PC-3 (cell line): ENCODE results near the gene DYSF. TPM values are rescaled to one million over a fixed set of nuclear protein-coding genes. Genes with fewer than 3 reads are reported as not detected.

Experiments used
- ATAC-seq: fragments of 200-7000 bp; cut with Tn5 transposase; 2 replicates; pipeline ENCODE4 v1.9.1; 2020; ENCODE audit warnings: mild to moderate bottlenecking, moderate library complexity
- BruUV-seq: library from RNA; stranded (reverse); fragments of 400-500 nt; replicated peaks from 2 replicates; lab custom pipeline; 2021; lab: Mats Ljungman, UMichigan
- CTCF ChIA-PET: fragments of 300-600 bp; sonication (Branson Sonifier 250); formaldehyde crosslinking; loops from one replicate; lab custom pipeline; 2022; ENCODE audit warnings: antibody characterized with exemption; lab: Charles Lee
- POLR2A ChIA-PET: fragments of 300-600 bp; sonication (Branson Sonifier 250); formaldehyde crosslinking; loops from one replicate; lab custom pipeline; 2022; ENCODE audit warnings: antibody characterized with exemption; ENCODE audit not compliant: unreplicated experiment; lab: Charles Lee
- DNase-seq: peaks from one replicate; pipeline ENCODE4 v3.0.0-alpha.2; 2015
- H2AFZ ChIP-seq: fragments of 300-600 bp; sonication (generic); 2 replicates; pipeline ENCODE4 v1.6.0; 2016; ENCODE audit warnings: antibody characterized with exemption, low read length
- H3F3A ChIP-seq: fragments of 300-600 bp; sonication (generic); one replicate; pipeline ENCODE4 v1.6.0; 2017; ENCODE audit warnings: antibody characterized with exemption, low read length, control low read depth, mild to moderate bottlenecking; ENCODE audit not compliant: unreplicated experiment
- H3K27ac ChIP-seq: fragments of 300-600 bp; sonication (generic); 2 replicates; pipeline ENCODE4 v1.5.1; 2016; ENCODE audit warnings: mild to moderate bottlenecking, low read length
- H3K27me3 ChIP-seq: fragments of 300-600 bp; sonication (generic); 2 replicates; pipeline ENCODE4 v1.6.1; 2016; ENCODE audit warnings: low read length, mixed read lengths
- H3K36me3 ChIP-seq: fragments of 300-600 bp; sonication (generic); 2 replicates; pipeline ENCODE4 v1.6.1; 2016; ENCODE audit warnings: low read depth, mixed run types, low read length, mixed read lengths
- H3K4me1 ChIP-seq: fragments of 300-600 bp; sonication (generic); 2 replicates; pipeline ENCODE4 v1.5.1; 2016; ENCODE audit warnings: low read length; ENCODE audit not compliant: insufficient read depth
- H3K4me2 ChIP-seq: fragments of 300-600 bp; sonication (generic); 2 replicates; pipeline ENCODE4 v1.6.0; 2016; ENCODE audit warnings: low read length
- H3K4me3 ChIP-seq: fragments of 300-600 bp; sonication (generic); 2 replicates; pipeline ENCODE4 v1.5.1; 2016; ENCODE audit warnings: mild to moderate bottlenecking, low read length, mixed read lengths
- H3K79me2 ChIP-seq: fragments of 300-600 bp; sonication (generic); 2 replicates; pipeline ENCODE4 v1.6.1; 2017; ENCODE audit warnings: low read length, mixed read lengths
- H3K9ac ChIP-seq: fragments of 300-600 bp; sonication (generic); 2 replicates; pipeline ENCODE4 v1.6.0; 2016; ENCODE audit warnings: mild to moderate bottlenecking, low read length
- H3K9me2 ChIP-seq: fragments of 300-600 bp; sonication (generic); replicated peaks from 2 replicates; pipeline ENCODE4 v1.6.1; 2016; ENCODE audit warnings: mixed run types, low read length, mixed read lengths
- H3K9me3 ChIP-seq: fragments of 300-600 bp; sonication (generic); 2 replicates; pipeline ENCODE4 v1.6.1; 2016; ENCODE audit warnings: low read length, mixed read lengths
- H4K20me1 ChIP-seq: fragments of 300-600 bp; sonication (generic); 2 replicates; pipeline ENCODE4 v1.6.1; 2016; ENCODE audit warnings: low read length, mixed read lengths
- CTCF ChIP-seq: fragments of 300-600 bp; sonication (generic); conservative IDR thresholded peaks from 2 replicates; pipeline ENCODE4 v1.5.1; 2017; ENCODE audit warnings: antibody characterized with exemption, low read depth, mild to moderate bottlenecking, low read length
- EZH2 ChIP-seq: fragments of 300-600 bp; sonication (generic); IDR thresholded peaks from one replicate; pipeline ENCODE4 v1.6.1; 2017; ENCODE audit warnings: antibody characterized with exemption, mild to moderate bottlenecking, low read length; ENCODE audit not compliant: unreplicated experiment
- EZH2phosphoT487 ChIP-seq: fragments of 300-600 bp; sonication (generic); IDR thresholded peaks from 2 replicates; pipeline ENCODE4 v1.6.1; 2018; ENCODE audit warnings: mild to moderate bottlenecking, antibody characterized with exemption, low read length, borderline replicate concordance
- intact Hi-C: fragments of 100-400 bp; cut with micrococcal nuclease; formaldehyde crosslinking; loops from 2 replicates; pipeline ENCODE4 v1.9.0; 2023
- total RNA-seq: library from RNA; depleted of rRNA; stranded (reverse); fragments of >200 nt; gene quantifications from 2 replicates; pipeline ENCODE4 v1.2.3, GENCODE V29; 2014

DYSF gene
- total RNA-seq, 1 experiment from 2014 or later: 13.0 TPM

GRCh38 chr2:71662665-71663394 lies 209.5 kb downstream of the DYSF start:
- H3F3A ChIP-seq: no peaks in the 10 kb centered on the region
- H3K4me1 ChIP-seq: no peaks in the 10 kb centered on the region
- H4K20me1 ChIP-seq: no peaks in the 10 kb centered on the region
- peaks cover 4% of the 10 kb centered on the region; the same call in 1 of the 2 replicates for H3K36me3 ChIP-seq
- no peaks in the 10 kb centered on the region for H3K79me2 ChIP-seq
- TF ChIP-seq EZH2 (no peak), EZH2phosphoT487 (no peak), CTCF (no peak)
- DNase-seq (no peak), ATAC-seq (no peak)
- H3K27me3 ChIP-seq: no peaks in the 10 kb centered on the region
- H3K27ac ChIP-seq: no peak overlapping the region
- ChIA-PET POLR2A (no interaction called here), CTCF (no interaction called here)
- no peak overlapping the region for H3K9ac ChIP-seq
- H3K4me3 ChIP-seq: no peak overlapping the region
- BruUV-seq: no TSS peak
- intact Hi-C loops: no loop called here
- no peaks in the 10 kb centered on the region for H3K9me3 ChIP-seq
- no peak overlapping the region for H2AFZ ChIP-seq
- no peaks in the 10 kb centered on the region for H3K9me2 ChIP-seq
- H3K4me2 ChIP-seq: no peak overlapping the region

GRCh38 chr2:71664161-71664560 lies 210.8 kb downstream of the DYSF start:
- POLR2A ChIA-PET: no interaction called here
- no peak overlapping the region for H3K27ac ChIP-seq
- TF ChIP-seq EZH2phosphoT487 (no peak), CTCF (no peak), EZH2 (no peak)
- H3K4me1 ChIP-seq: no peaks in the 10 kb centered on the region
- no peak overlapping the region for H3K4me3 ChIP-seq
- H4K20me1 ChIP-seq: no peaks in the 10 kb centered on the region
- H3F3A ChIP-seq: no peaks in the 10 kb centered on the region
- no TSS peak for BruUV-seq
- H3K79me2 ChIP-seq: no peaks in the 10 kb centered on the region
- no peaks in the 10 kb centered on the region for H3K27me3 ChIP-seq
- no peaks in the 10 kb centered on the region for H3K9me3 ChIP-seq
- no peak for ATAC-seq
- no peaks in the 10 kb centered on the region for H3K36me3 ChIP-seq
- H2AFZ ChIP-seq: no peak overlapping the region
- H3K9me2 ChIP-seq: no peaks in the 10 kb centered on the region
- intact Hi-C loops: no loop called here
- no peak overlapping the region for H3K4me2 ChIP-seq
- DNase-seq: no peak
- H3K9ac ChIP-seq: no peak overlapping the region
- CTCF ChIA-PET: no interaction called here
